Measurements from ENCODE around the gene CDCP1.

GRCh38 chr3:45084361-45084760, 61.8 kb downstream of the CDCP1 start:
- TF ChIP-seq GATA2 (IDR thresholded peaks at IDR 0.05; ENCODE audit: low read depth, low read length) (no peak), GATA3 (IDR thresholded peaks at IDR 0.05; ENCODE audit: low read depth, low read length) (no peak)

Data from SH-SY5Y (cell line).